Spleen (tissue), 11 donors: ENCODE measurements around the gene MUC16. TPM values are rescaled to one million over a fixed set of nuclear protein-coding genes. Genes with fewer than 3 reads are reported as not detected.

Experiments
- DNase-seq: peaks from one replicate; pipeline ENCODE4 v3.0.0-alpha.2; 2020
- H3K27ac ChIP-seq, 8 donors: fragments of 200-600 bp; sonication (generic) in 7 of 8; 1 replicate in 4 of 8; 2 replicates in 4 of 8; pipeline versions ENCODE4 v1.5.0 to v1.8.0; 2016 to 2021; ENCODE audit warnings: inconsistent platforms in 4 of 8, mild to moderate bottlenecking in 4 of 8, moderate library complexity in 1 of 8
- H3K27me3 ChIP-seq, 7 donors: fragments of 200-600 bp; sonication (generic) in 6 of 7; replicated peaks in 1 of 7; 1 replicate in 4 of 7; 2 replicates in 3 of 7; pipeline versions ENCODE4 v1.5.0 to v1.8.0; 2016 to 2021; ENCODE audit warnings: inconsistent platforms in 3 of 7, mild to moderate bottlenecking in 1 of 7
- H3K36me3 ChIP-seq, 6 donors: fragments of 200-600 bp; sonication (generic) in 5 of 6; 1 replicate in 4 of 6; 2 replicates in 2 of 6; pipeline versions ENCODE4 v1.5.0 to v1.8.0; 2016 to 2021; ENCODE audit warnings: inconsistent platforms in 2 of 6
- H3K4me1 ChIP-seq, 6 donors: fragments of 200-600 bp; sonication (generic) in 5 of 6; 1 replicate in 3 of 6; 2 replicates in 3 of 6; pipeline versions ENCODE4 v1.5.0 to v1.8.0; 2016 to 2021; ENCODE audit warnings: inconsistent platforms in 3 of 6
- H3K4me3 ChIP-seq, 8 donors: fragments of 200-600 bp; sonication (generic) in 7 of 8; 1 replicate in 4 of 8; 2 replicates in 4 of 8; pipeline versions ENCODE4 v1.5.0 to v1.8.0; 2016 to 2021; ENCODE audit warnings: inconsistent platforms in 4 of 8, mild to moderate bottlenecking in 4 of 8, moderate library complexity in 2 of 8
- H3K9me3 ChIP-seq, 8 donors: fragments of 200-600 bp; sonication (generic) in 7 of 8; 1 replicate in 4 of 8; 2 replicates in 4 of 8; pipeline versions ENCODE4 v1.5.0 to v1.8.0; 2016 to 2021; ENCODE audit warnings: inconsistent platforms in 4 of 8
- CTCF ChIP-seq, 11 experiments: fragments of 200-600 bp in 7 of 11; fragments of 450-650 bp in 4 of 11; sonication (generic) in 4 of 11; IDR thresholded peaks in 8 of 11; conservative IDR thresholded peaks in 3 of 11; 1 replicate in 7 of 11; 2 replicates in 4 of 11; pipeline versions ENCODE4 v1.4.0 to v1.8.0; 2016 to 2021; ENCODE audit warnings: antibody characterized with exemption in 11 of 11, inconsistent platforms in 4 of 11, mild to moderate bottlenecking in 1 of 11
- POLR2A ChIP-seq, 3 donors: fragments of 450-650 bp; IDR thresholded peaks; one replicate each; pipeline ENCODE4 v1.5.1; 2017; ENCODE audit warnings: antibody characterized with exemption in 3 of 3, mild to moderate bottlenecking in 1 of 3
- POLR2AphosphoS5 ChIP-seq, 3 donors: sonication (generic); formaldehyde crosslinking; IDR thresholded peaks; one replicate each; pipeline ENCODE4 v1.5.1; 2017; ENCODE audit warnings: antibody characterized with exemption in 3 of 3
- WGBS, 5 donors: extraction: QIAGEN DNeasy Blood & Tissue Kit in 3 of 5; methylation state at CpG; one replicate each; pipeline versions ENCODE4 v1.1.5 to v1.1.7; 2013 to 2018; 5-methylcytosine and 5-hydroxymethylcytosine counted together
- intact Hi-C: fragments of 100-400 bp; cut with DNase I; formaldehyde crosslinking; loops from one replicate; pipeline ENCODE4 v1.15.0; 2023; ENCODE audit warnings: low total_unique reads
- polyA plus RNA-seq, 3 donors: library from polyadenylated mRNA; stranded (reverse); fragments of 200-250 nt; gene quantifications; one replicate each; pipeline ENCODE4 v1.2.1, GENCODE V29; 2013
- total RNA-seq, 7 donors: library from RNA; depleted of rRNA in 3 of 7; stranded (reverse); fragments of >200 nt in 3 of 7; fragmentation: NEBNext Ultra II Directional in 4 of 7; extraction: Animal tissue kit (Norgen Biotek cat#: 25700) in 4 of 7; gene quantifications; one replicate each; pipeline versions ENCODE4 v1.1.0 to v1.2.1, GENCODE V29; 2016 to 2021
- donor health status: healthy with polysubstance abuse.
- donor health status: DM: no; HTN: no; CAD: no; lungs with moderate emphysema.
- donor health status: DM: no; HTN: no; CAD: no.
- donor health status: Bipolar disorder and iron deficiency.
- donor health status: healthy.
- donor health status: DM: no; HTN: no; CAD: no.
- donor health status: DM: yes; HTN: yes; CAD: no.

Gene MUC16
- total and polyA plus RNA-seq, 10 donors = 0.02 to 0.54 (median 0.09) TPM; not detected in 2

GRCh38 chr19:9044449-9044848, 34.2 kb upstream of the MUC16 start:
- WGBS, 5 donors = 67 to 78% (median 76%) methylated on average over 3 of the region's 3 CpGs
- H3K4me3 ChIP-seq = no peak overlapping the region
- TF ChIP-seq POLR2AphosphoS5 (IDR thresholded peaks at IDR 0.05) = no peak
- TF ChIP-seq POLR2A (IDR thresholded peaks at IDR 0.05) = no peak
- no peak for TF ChIP-seq CTCF (IDR thresholded peaks at IDR 0.05 in 8 of 11, conservative IDR thresholded peaks at IDR 0.05 in 3 of 11)
- intact Hi-C loops = no loop called here
- no peak overlapping the region for H3K27ac ChIP-seq
- no peaks in the 10 kb centered on the region for H3K9me3 ChIP-seq
- DNase-seq = no peak
- no peaks in the 10 kb centered on the region for H3K4me1 ChIP-seq
- peaks cover 0 to 25% (median 0%) of the 10 kb centered on the region in 7 donors for H3K27me3 ChIP-seq
- no peaks in the 10 kb centered on the region for H3K36me3 ChIP-seq

- Histone ChIP-seq H3K36me3 (no peaks in the 10 kb centered on the region), H3K27ac (no peak overlapping the region), H3K9me3 (no peaks in the 10 kb centered on the region), H3K4me1 (no peaks in the 10 kb centered on the region), H3K27me3 (peaks cover 0 to 28% (median 0%) of the 10 kb centered on the region in 7 donors), H3K4me3 (no peak overlapping the region)
- TF ChIP-seq POLR2AphosphoS5 (IDR thresholded peaks at IDR 0.05) (no peak), CTCF (IDR thresholded peaks at IDR 0.05 in 8 of 11, conservative IDR thresholded peaks at IDR 0.05 in 3 of 11) (no peak), POLR2A (IDR thresholded peaks at IDR 0.05) (no peak)
- intact Hi-C loops = no loop called here
- whole genome bisulfite sequencing, 5 donors = 87 to 95% (median 91%) methylated on average over 5 of the region's 5 CpGs
- no peak for DNase-seq
Measured at GRCh38 chr19:9043524-9043923, 33.3 kb upstream of the MUC16 start.

GRCh38 chr19:9041023-9041422, 30.8 kb upstream of the MUC16 start:
- TF ChIP-seq POLR2A (IDR thresholded peaks at IDR 0.05) = no peak
- WGBS, 5 donors = 74 to 89% (median 81%) methylated on average over 8 of the region's 8 CpGs
- Histone ChIP-seq H3K27ac (no peak overlapping the region), H3K36me3 (no peaks in the 10 kb centered on the region), H3K9me3 (no peaks in the 10 kb centered on the region), H3K4me3 (no peak overlapping the region), H3K4me1 (no peaks in the 10 kb centered on the region), H3K27me3 (peaks cover 0 to 23% (median 0%) of the 10 kb centered on the region in 7 donors)
- intact Hi-C loops = no loop called here
- DNase-seq = no peak

- Histone ChIP-seq H3K36me3 (no peaks in the 10 kb centered on the region), H3K27me3 (peaks cover 0 to 30% (median 0%) of the 10 kb centered on the region in 7 donors), H3K27ac (no peak overlapping the region), H3K4me3 (no peak overlapping the region), H3K4me1 (no peaks in the 10 kb centered on the region), H3K9me3 (no peaks in the 10 kb centered on the region)
- TF ChIP-seq CTCF (IDR thresholded peaks at IDR 0.05 in 8 of 11, conservative IDR thresholded peaks at IDR 0.05 in 3 of 11) (no peak), POLR2AphosphoS5 (IDR thresholded peaks at IDR 0.05) (no peak)
- WGBS, 5 donors = 70 to 74% (median 72%) methylated on average over 9 of the region's 9 CpGs
- intact Hi-C loops = no loop called here
- DNase-seq = no peak
Measured at GRCh38 chr19:9040131-9040530, 29.9 kb upstream of the MUC16 start.

GRCh38 chr19:9039728-9040127, 29.5 kb upstream of the MUC16 start:
- no peaks in the 10 kb centered on the region for H3K36me3 ChIP-seq
- no peak overlapping the region for H3K27ac ChIP-seq
- H3K27me3 ChIP-seq = peaks cover 0 to 29% (median 0%) of the 10 kb centered on the region in 7 donors
- H3K9me3 ChIP-seq = no peaks in the 10 kb centered on the region
- H3K4me3 ChIP-seq = no peak overlapping the region
- intact Hi-C loops = no loop called here
- no peak for TF ChIP-seq POLR2A (IDR thresholded peaks at IDR 0.05)
- no peak for TF ChIP-seq CTCF (IDR thresholded peaks at IDR 0.05 in 8 of 11, conservative IDR thresholded peaks at IDR 0.05 in 3 of 11)
- TF ChIP-seq POLR2AphosphoS5 (IDR thresholded peaks at IDR 0.05) = no peak
- no peaks in the 10 kb centered on the region for H3K4me1 ChIP-seq
- WGBS, 5 donors = 71 to 79% (median 74%) methylated on average over 5 of the region's 5 CpGs
- DNase-seq = no peak
